ENCODE results near the gene ADGRF1.
"Not testable (repeated sequence)": the region's sequence is repeated elsewhere in the genome, so short reads cannot be mapped to it uniquely, and the experiment has no call there.

Gene ADGRF1

DNA sequence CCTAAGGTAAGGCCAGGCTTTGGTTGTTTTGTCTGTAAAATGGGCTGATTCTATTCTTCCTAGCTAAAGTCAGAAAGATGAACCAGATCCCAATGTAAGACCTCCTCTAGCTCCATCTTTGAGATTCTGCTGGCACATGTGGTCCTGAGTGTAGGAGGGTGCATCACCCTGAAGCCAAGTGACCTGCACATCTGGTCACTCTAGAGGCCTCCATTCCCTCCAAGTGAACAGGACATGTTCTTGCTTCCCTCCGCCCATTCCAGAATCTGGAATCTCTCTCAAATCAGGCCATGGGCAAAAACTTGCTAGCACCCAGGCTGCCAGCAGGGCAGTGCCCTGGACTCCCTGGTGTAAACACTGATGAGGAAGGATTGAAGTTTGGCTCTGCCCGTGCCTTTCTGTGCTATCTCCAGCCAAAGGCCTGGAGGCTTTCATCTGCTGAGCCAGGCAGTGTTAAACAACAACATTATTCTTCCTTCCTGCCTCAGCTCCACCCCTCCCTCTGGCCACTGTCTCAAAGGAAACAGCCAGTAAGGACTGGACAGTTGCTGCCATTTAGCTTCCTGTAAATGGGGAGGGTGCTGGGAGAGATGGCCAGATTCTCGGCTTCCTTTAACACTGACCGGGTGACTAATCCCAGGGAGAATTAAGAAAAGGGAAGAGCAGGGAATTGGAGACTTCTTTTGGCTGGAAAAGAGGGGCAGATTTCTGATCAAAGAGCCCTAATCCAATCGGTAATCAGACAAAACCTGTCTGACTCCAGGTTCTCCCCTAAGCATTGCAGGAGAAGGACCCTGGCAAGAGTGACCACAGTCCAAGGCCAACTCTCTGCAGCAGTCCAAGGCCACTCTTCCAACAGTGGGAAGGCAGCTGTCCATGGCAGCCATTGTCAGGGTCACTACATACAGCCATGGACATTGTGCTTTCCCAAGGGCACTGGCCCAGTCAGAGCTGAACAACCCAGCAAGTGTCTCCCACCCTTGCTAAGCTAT is 19.5 kb upstream of the ADGRF1 start:
- no peak for DNase-seq (ENCODE audit: low read depth)

- no peak for DNase-seq (ENCODE audit: low read depth)
Measured at GRCh38 chr6:47059216-47059885, 17.2 kb upstream of the ADGRF1 start.

- DNase-seq (ENCODE audit: low read depth) = no peak
Measured at GRCh38 chr6:47057830-47058540, 15.9 kb upstream of the ADGRF1 start.

GRCh38 chr6:47056832-47057231 is 14.7 kb upstream of the ADGRF1 start:
- DNase-seq (ENCODE audit: low read depth) = no peak

GRCh38 chr6:47054302-47054701 is 12.2 kb upstream of the ADGRF1 start:
- DNase-seq (ENCODE audit: low read depth) = not testable (repeated sequence)

DNA sequence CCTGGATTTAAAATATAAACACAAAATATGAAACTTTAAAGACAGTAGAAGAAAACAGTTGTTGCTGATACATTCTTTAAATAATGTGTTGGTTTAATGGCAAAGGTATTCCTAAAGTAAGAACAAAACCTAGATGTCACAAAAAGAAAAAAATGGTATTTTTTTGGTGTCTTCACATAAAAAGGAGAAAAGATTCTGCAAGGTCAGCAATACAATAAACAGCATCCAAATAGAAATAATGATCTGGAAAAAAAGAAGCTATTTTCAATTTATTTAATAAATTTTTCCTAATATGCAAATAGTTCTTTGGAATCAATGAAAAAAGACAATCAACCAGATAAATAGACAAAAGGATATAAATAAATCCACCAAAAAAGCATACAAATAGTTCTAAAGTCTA is 6.5 kb upstream of the ADGRF1 start:
- DNase-seq (ENCODE audit: low read depth) = no peak

DNA sequence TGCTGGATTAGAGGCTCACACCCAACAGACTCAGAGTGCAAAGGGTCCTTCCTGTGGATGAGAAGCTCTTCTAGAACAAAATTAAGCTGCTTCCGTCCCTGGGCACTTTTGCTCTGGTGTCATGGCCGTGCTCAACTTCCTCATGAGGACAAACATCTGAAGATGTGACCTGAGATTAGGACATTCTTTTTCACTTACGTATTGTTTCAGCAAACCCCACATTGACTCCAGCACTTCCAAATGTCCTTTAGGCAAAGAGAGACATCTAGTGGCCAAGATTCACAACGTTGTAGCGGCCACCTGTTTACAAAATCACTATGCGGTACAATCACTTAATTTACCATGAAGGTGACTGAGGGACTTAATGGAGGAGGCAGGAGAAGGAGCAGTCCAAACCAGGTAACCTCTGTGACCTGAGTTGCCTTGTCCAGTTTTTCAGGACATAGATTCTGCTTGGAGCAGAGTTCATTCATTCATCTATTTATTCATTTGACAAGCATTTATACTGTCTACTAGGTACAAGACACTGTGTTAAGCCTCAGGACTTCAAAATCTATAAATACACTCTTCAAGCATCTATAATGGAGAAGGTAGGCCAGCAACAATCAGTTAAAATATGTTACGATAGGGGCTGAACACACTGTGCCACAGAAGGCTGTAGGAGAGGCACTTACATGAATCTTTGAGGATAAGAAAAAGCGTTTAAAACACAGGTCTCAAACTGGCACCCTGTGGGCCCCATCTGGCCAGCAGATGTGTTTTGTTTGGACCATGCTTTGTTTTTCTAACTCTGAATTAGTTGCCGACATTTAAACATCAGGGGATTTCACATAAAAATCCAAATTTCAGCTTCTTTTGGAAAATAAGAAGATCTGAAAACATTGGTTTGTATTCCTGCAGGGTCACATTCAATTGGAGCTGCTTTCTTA is 5.6 kb upstream of the ADGRF1 start:
- no peak for DNase-seq (ENCODE audit: low read depth)

- DNase-seq (ENCODE audit: low read depth) = no peak
Measured at GRCh38 chr6:47047097-47047478, 5.0 kb upstream of the ADGRF1 start.

- no peak for DNase-seq (ENCODE audit: low read depth)
Measured at GRCh38 chr6:47044397-47044796, 2.3 kb upstream of the ADGRF1 start.

DNA sequence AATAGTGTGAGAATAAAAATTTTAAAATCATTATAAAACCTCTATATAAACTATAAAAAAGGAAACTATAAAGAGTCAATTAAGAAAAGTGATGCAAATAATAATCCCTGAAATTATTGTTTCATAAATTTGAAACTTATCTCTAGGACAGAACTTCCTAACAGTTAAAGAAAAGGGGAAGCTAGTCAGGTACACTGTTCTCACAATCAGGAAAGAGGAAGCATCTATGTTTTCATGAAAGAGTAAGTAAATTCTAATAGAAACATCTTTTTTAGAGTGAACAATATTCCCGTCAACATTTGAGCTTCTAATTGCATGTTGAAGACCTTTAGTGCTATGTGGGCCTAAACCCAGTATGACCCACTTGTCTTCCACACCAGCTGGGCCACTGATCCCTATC is 1.2 kb upstream of the ADGRF1 start:
- DNase-seq (ENCODE audit: low read depth) = no peak

GRCh38 chr6:47041741-47042140 is 391 bp downstream of the ADGRF1 start:
- DNase-seq (ENCODE audit: low read depth) = no peak

GRCh38 chr6:47034926-47035325 is 7.2 kb downstream of the ADGRF1 start:
- no peak for DNase-seq (ENCODE audit: low read depth)

DNA sequence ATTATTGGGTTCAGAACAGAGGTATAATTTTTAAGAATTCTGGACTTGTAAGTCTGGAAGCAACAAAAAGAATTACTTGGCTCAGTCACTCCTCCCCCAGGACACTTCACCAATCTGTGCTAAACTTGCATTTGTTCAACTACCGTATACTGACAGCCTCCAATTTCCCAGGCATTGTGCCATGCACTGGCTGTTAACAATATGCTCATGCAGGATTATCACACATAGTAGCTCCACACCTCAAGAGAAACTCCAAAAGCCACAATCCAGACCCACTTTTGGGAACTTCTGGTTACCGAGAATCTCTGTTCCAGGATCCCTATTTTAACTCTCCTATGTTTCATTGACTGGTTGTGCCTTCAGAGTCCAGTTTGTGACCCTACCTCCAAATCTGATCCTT is 7.7 kb downstream of the ADGRF1 start:
- no peak for DNase-seq (ENCODE audit: low read depth)

DNA sequence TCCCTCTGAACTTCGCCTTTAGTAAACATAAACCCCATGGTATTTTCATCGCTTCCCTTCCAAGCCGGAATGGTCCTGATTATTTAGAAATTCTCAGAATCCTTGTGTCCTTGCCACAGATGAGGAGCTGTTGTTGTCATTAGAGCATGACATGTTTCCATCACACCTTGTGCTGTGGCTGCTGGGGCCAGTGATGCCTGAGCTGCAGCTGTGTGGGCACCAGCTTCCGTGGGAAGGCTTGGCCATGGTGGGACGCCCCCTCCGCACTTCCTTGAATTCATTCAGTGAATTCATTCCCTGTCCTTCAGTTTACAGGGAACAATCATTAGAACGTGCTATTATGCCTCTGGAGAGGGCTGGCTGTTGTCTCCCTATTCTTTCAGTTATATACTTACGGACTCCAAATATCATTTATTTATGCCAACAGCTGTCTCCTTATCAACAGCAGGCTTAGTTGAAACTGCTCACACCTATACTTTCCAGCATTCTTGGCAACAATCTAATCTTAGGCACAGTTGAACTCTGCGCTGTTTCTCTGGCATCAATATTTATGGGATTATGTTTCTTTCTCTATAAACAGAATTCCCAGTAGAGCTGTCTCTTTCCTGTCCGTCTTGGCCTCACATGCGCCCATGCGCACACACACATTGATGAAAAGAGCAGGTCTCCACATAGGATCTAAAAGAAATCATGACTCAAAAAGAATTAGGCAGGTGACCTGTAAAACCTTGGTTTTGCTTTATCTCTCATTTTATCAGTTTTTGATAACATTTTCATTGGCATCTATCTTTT is 9.0 kb downstream of the ADGRF1 start:
- no peak for DNase-seq (ENCODE audit: low read depth)

GRCh38 chr6:47031656-47032055 is 10.5 kb downstream of the ADGRF1 start:
- no peak for DNase-seq (ENCODE audit: low read depth)

DNA sequence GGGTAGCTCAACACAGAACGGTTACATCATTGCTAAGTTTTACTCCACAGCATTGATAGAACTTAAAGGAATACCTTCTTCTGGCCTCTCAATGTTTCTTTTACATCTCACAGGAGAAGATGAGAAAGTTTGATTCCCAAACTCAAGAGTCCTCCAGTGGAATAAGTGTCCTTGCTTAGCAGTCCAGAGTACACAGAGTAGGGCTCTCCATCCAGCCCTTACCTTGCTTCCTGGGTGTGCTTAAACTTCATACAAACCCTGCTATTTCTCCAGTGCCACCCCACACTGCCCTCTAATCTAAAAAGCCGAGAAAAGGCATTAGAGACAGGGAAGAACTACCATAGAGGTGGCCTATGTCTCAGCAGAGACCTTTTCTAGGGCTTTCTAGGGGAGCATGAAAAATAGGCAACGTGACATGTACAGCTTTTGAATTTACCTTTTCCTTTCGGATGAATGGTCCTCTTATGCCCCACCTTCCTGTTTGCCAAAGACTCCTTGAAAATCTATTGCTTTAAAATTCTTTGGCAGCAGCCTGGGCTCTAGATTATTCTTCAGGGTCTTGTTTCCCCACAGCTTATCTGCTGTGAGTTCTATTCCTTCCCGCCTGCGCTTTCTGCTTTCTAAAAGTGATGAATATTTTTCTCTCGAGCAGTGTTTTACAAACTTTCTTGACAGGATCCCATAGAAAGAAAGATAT is 12.1 kb downstream of the ADGRF1 start:
- no peak for DNase-seq (ENCODE audit: low read depth)

GRCh38 chr6:47028835-47029360 is 13.2 kb downstream of the ADGRF1 start:
- DNase-seq (ENCODE audit: low read depth) = no peak

- no peak for DNase-seq (ENCODE audit: low read depth)
Measured at GRCh38 chr6:47027315-47027714, 14.8 kb downstream of the ADGRF1 start.

- no peak for DNase-seq (ENCODE audit: low read depth)
Measured at GRCh38 chr6:47026679-47027078, 15.5 kb downstream of the ADGRF1 start.

- DNase-seq (ENCODE audit: low read depth) = no peak
Measured at GRCh38 chr6:47023573-47023972, 18.6 kb downstream of the ADGRF1 start.
